Endothelial cell of umbilical vein (primary cell): ENCODE data around the gene MACROD2. TPM values are rescaled to one million over a fixed set of nuclear protein-coding genes. Genes with fewer than 3 reads are reported as not detected.
"Not testable (repeated sequence)": the region's sequence is repeated elsewhere in the genome, so short reads cannot be mapped to it uniquely, and the experiment has no call there.

Source experiments
- BruUV-seq: library from RNA; stranded (reverse); fragments of 400-500 nt; replicated peaks from 2 replicates; lab custom pipeline; 2021; lab: Mats Ljungman, UMichigan
- CTCF ChIA-PET: fragments of 300-600, 350-600 bp; sonication (Branson Sonifier 250); formaldehyde crosslinking; loops from one replicate; lab custom pipeline; 2021; ENCODE audit warnings: antibody characterized with exemption, inconsistent platforms; lab: Charles Lee
- POLR2A ChIA-PET: fragments of 300-600, 350-600 bp; sonication (Branson Sonifier 250); formaldehyde crosslinking; loops from one replicate; lab custom pipeline; 2021; ENCODE audit warnings: antibody characterized with exemption, inconsistent platforms; lab: Charles Lee
- DNase-seq: peaks from one replicate; pipeline ENCODE4 v3.0.0-alpha.2; 2011; ENCODE audit warnings: low read depth, low spot score
- FAIRE-seq: peaks from 2 replicates; lab custom pipeline; 2011; peaks lifted over from hg19 to GRCh38; lab: Jason Lieb, UNC
- H2AFZ ChIP-seq: 2 replicates; pipeline ENCODE4 v1.6.0; 2012; ENCODE audit warnings: low read depth, low read length, control low read depth, inconsistent platforms
- H3K27ac ChIP-seq: 2 replicates; pipeline ENCODE4 v1.5.1; 2011; ENCODE audit warnings: low read depth, mild to moderate bottlenecking, control low read depth, low read length, moderate library complexity; ENCODE audit not compliant: insufficient read depth
- H3K27me3 ChIP-seq, 2 experiments: 2 replicates each; pipeline versions ENCODE4 v1.6.0 to v1.6.1; 2011; ENCODE audit warnings: low read length in 2 of 2, mixed read lengths in 1 of 2; ENCODE audit not compliant: control insufficient read depth in 2 of 2, insufficient read depth in 2 of 2
- H3K36me3 ChIP-seq, 2 experiments: 2 replicates in 1 of 2; 3 replicates in 1 of 2; pipeline ENCODE4 v1.5.1; 2011; ENCODE audit warnings: low read length in 2 of 2, mild to moderate bottlenecking in 1 of 2, moderate library complexity in 1 of 2; ENCODE audit not compliant: control insufficient read depth in 2 of 2, insufficient read depth in 2 of 2; ENCODE audit errors: extremely low read depth in 1 of 2
- H3K4me1 ChIP-seq: 3 replicates; pipeline ENCODE4 v1.5.1; 2011; ENCODE audit warnings: mild to moderate bottlenecking, low read length; ENCODE audit not compliant: control insufficient read depth, insufficient read depth; ENCODE audit errors: extremely low read depth
- H3K4me2 ChIP-seq: 2 replicates; pipeline ENCODE4 v1.6.1; 2011; ENCODE audit warnings: low read length, control low read depth, mixed read lengths; ENCODE audit not compliant: insufficient read depth
- H3K4me3 ChIP-seq, 3 experiments: fragments of 200-600 bp in 1 of 3; sonication (generic), shearing (Covaris generic) in 1 of 3; replicated peaks in 1 of 3; 2 replicates each; pipeline ENCODE4 v1.5.1; 2011 to 2016; ENCODE audit warnings: control low read depth in 3 of 3, low read length in 3 of 3, mild to moderate bottlenecking in 2 of 3, inconsistent platforms in 1 of 3, low read depth in 1 of 3, moderate library complexity in 1 of 3; ENCODE audit not compliant: insufficient read depth in 1 of 3
- H3K79me2 ChIP-seq: 2 replicates; pipeline ENCODE4 v1.6.0; 2012; ENCODE audit warnings: low read length, inconsistent platforms; ENCODE audit not compliant: control insufficient read depth, insufficient read depth
- H3K9ac ChIP-seq: replicated peaks from 2 replicates; pipeline ENCODE3; 2011; ENCODE audit warnings: low read length, control low read depth; ENCODE audit not compliant: insufficient read depth; ENCODE audit errors: extremely low read depth
- H3K9me1 ChIP-seq: replicated peaks from 3 replicates; pipeline ENCODE4 v1.6.0; 2011; ENCODE audit warnings: mild to moderate bottlenecking, low read length; ENCODE audit not compliant: control insufficient read depth, insufficient read depth; ENCODE audit errors: extremely low read depth
- H3K9me3 ChIP-seq: replicated peaks from 2 replicates; pipeline ENCODE4 v1.5.1; 2012; ENCODE audit warnings: low read length, inconsistent platforms; ENCODE audit not compliant: control insufficient read depth, insufficient read depth
- H4K20me1 ChIP-seq: replicated peaks from 2 replicates; pipeline ENCODE3; 2011; ENCODE audit warnings: mild to moderate bottlenecking, low read length; ENCODE audit not compliant: control insufficient read depth, insufficient read depth; ENCODE audit errors: extremely low read depth
- CTCF ChIP-seq, 2 donors: IDR thresholded peaks; 1 replicate in 1 of 2; 2 replicates in 1 of 2; pipeline ENCODE4 v1.5.1; 2011; ENCODE audit warnings: low read length in 2 of 2, mild to moderate bottlenecking in 2 of 2, moderate library complexity in 2 of 2, control low read depth in 1 of 2, inconsistent platforms in 1 of 2, low read depth in 1 of 2; ENCODE audit not compliant: insufficient read depth in 1 of 2; ENCODE audit errors: extremely low read depth in 1 of 2
- EZH2 ChIP-seq: IDR thresholded peaks from 2 replicates; pipeline ENCODE4 v1.6.1; 2012; ENCODE audit warnings: borderline replicate concordance, low read depth, mild to moderate bottlenecking, moderate library complexity, low read length, inconsistent platforms; ENCODE audit not compliant: severe bottlenecking
- FOS ChIP-seq: IDR thresholded peaks from 2 replicates; pipeline ENCODE4 v1.6.1; 2011; ENCODE audit warnings: mild to moderate bottlenecking, low read length, moderate library complexity, borderline replicate concordance; ENCODE audit not compliant: insufficient read depth
- GATA2 ChIP-seq: IDR thresholded peaks from 2 replicates; pipeline ENCODE4 v1.7.0; 2011; ENCODE audit warnings: low read depth, mild to moderate bottlenecking, moderate library complexity, mixed read lengths, low read length; ENCODE audit not compliant: insufficient read length, insufficient read depth
- JUN ChIP-seq: IDR thresholded peaks from 2 replicates; pipeline ENCODE4 v1.6.1; 2011; ENCODE audit warnings: borderline replicate concordance, low read depth; ENCODE audit not compliant: insufficient read length, insufficient read depth
- MAX ChIP-seq: IDR thresholded peaks from 2 replicates; pipeline ENCODE4 v1.6.1; 2011; ENCODE audit not compliant: insufficient read depth, insufficient read length
- MYC ChIP-seq: IDR thresholded peaks from one replicate; pipeline ENCODE4 v1.6.1; 2011; ENCODE audit warnings: mild to moderate bottlenecking, low read depth, low read length
- POLR2A ChIP-seq: IDR thresholded peaks from 2 replicates; pipeline ENCODE4 v1.6.1; 2012; ENCODE audit warnings: low read depth, mild to moderate bottlenecking, control low read depth, low read length
- POLR2AphosphoS5 ChIP-seq: IDR thresholded peaks from 2 replicates; pipeline ENCODE4 v1.6.1; 2012; ENCODE audit warnings: low read depth, mild to moderate bottlenecking, control low read depth, low read length, moderate library complexity; ENCODE audit not compliant: insufficient read depth
- dilution Hi-C: fragments of 300-500 bp; cut with MboI; formaldehyde crosslinking; loops from one replicate; pipeline ENCODE4 v1.15.0; 2019; ENCODE audit warnings: low sequenced_read_pairs; ENCODE audit not compliant: extremely low pct_ligation_motif_present
- intact Hi-C: fragments of 100-400 bp; cut with micrococcal nuclease; formaldehyde crosslinking; loops from one replicate; pipeline ENCODE4 v1.10.0; 2022
- polyA plus RNA-seq, 4 experiments: library from polyadenylated mRNA; depleted of rRNA in 3 of 4; stranded (reverse) in 3 of 4; unstranded in 1 of 4; fragments of >200 nt; gene quantifications; 2 replicates each; pipeline versions ENCODE4 v1.2.1 to v1.2.3, GENCODE V29; 2011 to 2012; ENCODE audit warnings: missing spikeins in 1 of 4
- total RNA-seq: library from RNA; stranded (reverse); gene quantifications from 2 replicates; pipeline ENCODE4 v1.2.3, GENCODE V29; 2021

Gene MACROD2
- total and polyA plus RNA-seq, 2 donors (not counting 3 experiments of a cell fraction or from before 2014, with no cell fraction given): 0.11 to 0.73 TPM

- POLR2A ChIA-PET: no interaction called here
- CTCF ChIA-PET: interaction anchor here (1.1 kb wide), 1 partner anchor 117 kb away, joined by 3 read pairs; the partner anchor contains the start of gene FLRT3
- no peak for TF ChIP-seq MYC
- no peak for TF ChIP-seq FOS
- no peak for TF ChIP-seq CTCF (IDR thresholded peaks at IDR 0.05; ENCODE audit: extremely low read depth in 1 of 2, insufficient read depth in 1 of 2, low read depth in 1 of 2, low read length in 2 of 2)
- no peak for TF ChIP-seq GATA2
- TF ChIP-seq MAX: no peak
- no peak for TF ChIP-seq POLR2AphosphoS5
- no peak for TF ChIP-seq EZH2
- TF ChIP-seq JUN: no peak
- no peak for TF ChIP-seq POLR2A
- peaks cover 5% of the 10 kb centered on the region for H3K4me1 ChIP-seq
- DNase-seq: no peak
- H3K4me3 ChIP-seq: no peak overlapping the region
- H3K9me3 ChIP-seq: no peaks in the 10 kb centered on the region
- no peak for FAIRE-seq
- no peaks in the 10 kb centered on the region for H3K27me3 ChIP-seq
- no peaks in the 10 kb centered on the region for H3K36me3 ChIP-seq
- BruUV-seq: no TSS peak
- H3K4me2 ChIP-seq: no peak overlapping the region
- H3K79me2 ChIP-seq: no peaks in the 10 kb centered on the region
- no peak overlapping the region for H3K9ac ChIP-seq
- H4K20me1 ChIP-seq: no peaks in the 10 kb centered on the region
- dilution Hi-C loops (no loop called here), intact Hi-C loops (no loop called here)
- H2AFZ ChIP-seq: no peak overlapping the region
- H3K9me1 ChIP-seq: no peaks in the 10 kb centered on the region
- no peak overlapping the region for H3K27ac ChIP-seq
Observed at GRCh38 chr20:14454296-14454695, 459.0 kb downstream of the MACROD2 start.

GRCh38 chr20:14467104-14467827 lies 471.9 kb downstream of the MACROD2 start:
- H3K4me3 ChIP-seq, BruUV-seq, POLR2A ChIA-PET, H3K27me3 ChIP-seq, CTCF ChIA-PET, dilution Hi-C loops, H2AFZ ChIP-seq, intact Hi-C loops, H4K20me1 ChIP-seq, FAIRE-seq, DNase-seq, H3K9me1 ChIP-seq, H3K9me3 ChIP-seq, H3K4me2 ChIP-seq, H3K9ac ChIP-seq, H3K36me3 ChIP-seq, H3K79me2 ChIP-seq, H3K4me1 ChIP-seq, H3K27ac ChIP-seq: not testable (repeated sequence)
